ENCODE results near the gene NUDT19. TPM values are rescaled to one million over a fixed set of nuclear protein-coding genes. Genes with fewer than 3 reads are reported as not detected.

Gene NUDT19
- total and polyA plus RNA-seq, 9 of the 15 experiments (the other 6 are each of a cell fraction or from before 2014, with no cell fraction given): 9.6 to 38.6 (median 14.4) TPM

- TF ChIP-seq TAF1 (IDR thresholded peaks at IDR 0.05; ENCODE audit: control insufficient read depth, extremely low read depth, insufficient read depth, low read length, severe bottlenecking): no peak
- TF ChIP-seq ZNF431 (CRISPR knock-in tag; IDR thresholded peaks at IDR 0.05): no peak
- peak; percentile 88 for TF ChIP-seq HDAC2 (IDR thresholded peaks at IDR 0.05)
- TF ChIP-seq ZSCAN29 (IDR thresholded peaks at IDR 0.05): no peak
- no peak for TF ChIP-seq ZKSCAN3 (CRISPR knock-in tag; IDR thresholded peaks at IDR 0.05)
- TF ChIP-seq, protein P1, sequence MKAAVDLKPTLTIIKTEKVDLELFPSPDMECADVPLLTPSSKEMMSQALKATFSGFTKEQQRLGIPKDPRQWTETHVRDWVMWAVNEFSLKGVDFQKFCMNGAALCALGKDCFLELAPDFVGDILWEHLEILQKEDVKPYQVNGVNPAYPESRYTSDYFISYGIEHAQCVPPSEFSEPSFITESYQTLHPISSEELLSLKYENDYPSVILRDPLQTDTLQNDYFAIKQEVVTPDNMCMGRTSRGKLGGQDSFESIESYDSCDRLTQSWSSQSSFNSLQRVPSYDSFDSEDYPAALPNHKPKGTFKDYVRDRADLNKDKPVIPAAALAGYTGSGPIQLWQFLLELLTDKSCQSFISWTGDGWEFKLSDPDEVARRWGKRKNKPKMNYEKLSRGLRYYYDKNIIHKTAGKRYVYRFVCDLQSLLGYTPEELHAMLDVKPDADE (conservative IDR thresholded peaks at IDR 0.05; ENCODE audit: control insufficient read depth, low read depth, low read length): no peak; the same call in 1 of the 2 replicates
- peak; percentile 25 to 46; a peak in 2 of 4 replicates for TF ChIP-seq UBTF (IDR thresholded peaks at IDR 0.05; ENCODE audit: borderline replicate concordance in 1 of 2, low read depth in 2 of 2, low read length in 2 of 2)
- TF ChIP-seq ATF1 (CRISPR knock-in tag; IDR thresholded peaks at IDR 0.05): no peak
- TF ChIP-seq ATF1 (tag; IDR thresholded peaks at IDR 0.05): peak; percentile 51; the same call in 1 of the 2 replicates
- peak; percentile 81 for TF ChIP-seq STAT5A (IDR thresholded peaks at IDR 0.05; ENCODE audit: borderline replicate concordance, low read length)
- TF ChIP-seq NFIC (IDR thresholded peaks at IDR 0.05): peak; percentile 67
- TF ChIP-seq, protein P2, sequence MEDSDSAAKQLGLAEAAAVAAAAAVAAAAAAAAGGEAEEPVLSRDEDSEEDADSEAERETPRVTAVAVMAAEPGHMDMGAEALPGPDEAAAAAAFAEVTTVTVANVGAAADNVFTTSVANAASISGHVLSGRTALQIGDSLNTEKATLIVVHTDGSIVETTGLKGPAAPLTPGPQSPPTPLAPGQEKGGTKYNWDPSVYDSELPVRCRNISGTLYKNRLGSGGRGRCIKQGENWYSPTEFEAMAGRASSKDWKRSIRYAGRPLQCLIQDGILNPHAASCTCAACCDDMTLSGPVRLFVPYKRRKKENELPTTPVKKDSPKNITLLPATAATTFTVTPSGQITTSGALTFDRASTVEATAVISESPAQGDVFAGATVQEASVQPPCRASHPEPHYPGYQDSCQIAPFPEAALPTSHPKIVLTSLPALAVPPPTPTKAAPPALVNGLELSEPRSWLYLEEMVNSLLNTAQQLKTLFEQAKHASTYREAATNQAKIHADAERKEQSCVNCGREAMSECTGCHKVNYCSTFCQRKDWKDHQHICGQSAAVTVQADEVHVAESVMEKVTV (CRISPR knock-in tag; IDR thresholded peaks at IDR 0.05): no peak
- peak; percentile 94 for TF ChIP-seq TCF3 (CRISPR knock-in tag; IDR thresholded peaks at IDR 0.05)
- TF ChIP-seq THAP12 (CRISPR knock-in tag; IDR thresholded peaks at IDR 0.05): 0 out of 2 replicates have a peak, but pooled peaks have one; percentile 24
- peak; percentile 66 for TF ChIP-seq BRD9 (IDR thresholded peaks at IDR 0.05; ENCODE audit: low read depth, partially characterized antibody)
- peak; percentile 90; the same call in 1 of the 2 replicates for TF ChIP-seq ESRRA (IDR thresholded peaks at IDR 0.05; ENCODE audit: borderline replicate concordance, low read depth)
- TF ChIP-seq EP300 (IDR thresholded peaks at IDR 0.05; ENCODE audit: low read length): peak; percentile 95
- peak; percentile 46; the same call in 1 of the 2 replicates for TF ChIP-seq MBD2 (IDR thresholded peaks at IDR 0.05; ENCODE audit: borderline replicate concordance, low read depth)
- peak; percentile 56 for TF ChIP-seq ZFX (CRISPR knock-in tag; IDR thresholded peaks at IDR 0.05)
Observed at GRCh38 chr19:32671883-32672593, 19.6 kb upstream of the NUDT19 start (continued).

Data from K562 (cell line).